Hepatocyte (in vitro differentiated cells): ENCODE data around the gene TESK1. TPM values are rescaled to one million over a fixed set of nuclear protein-coding genes. Genes with fewer than 3 reads are reported as not detected.

Experiments
- DNase-seq: peaks from one replicate; pipeline ENCODE4 v3.0.0-alpha.2; 2016; ENCODE audit warnings: low spot score
- H2AFZ ChIP-seq: fragments of 200-600 bp; sonication (generic); 2 replicates; pipeline ENCODE4 v1.6.0; 2016; ENCODE audit warnings: antibody characterized with exemption, mild to moderate bottlenecking
- H3K27ac ChIP-seq: fragments of 200-600 bp; sonication (generic); 2 replicates; pipeline ENCODE4 v1.5.1; 2016; ENCODE audit warnings: mild to moderate bottlenecking
- H3K27me3 ChIP-seq: fragments of 200-600 bp; sonication (generic); 2 replicates; pipeline ENCODE4 v1.6.1; 2016
- H3K36me3 ChIP-seq: fragments of 200-600 bp; sonication (generic); replicated peaks from 2 replicates; pipeline ENCODE4 v1.5.1; 2016; ENCODE audit warnings: low read depth; ENCODE audit not compliant: insufficient read depth
- H3K4me1 ChIP-seq: fragments of 200-600 bp; sonication (generic); 2 replicates; pipeline ENCODE4 v1.5.1; 2016; ENCODE audit warnings: mild to moderate bottlenecking, moderate library complexity; ENCODE audit not compliant: insufficient read depth
- H3K4me2 ChIP-seq: fragments of 200-600 bp; sonication (generic); 2 replicates; pipeline ENCODE4 v1.6.0; 2016
- H3K4me3 ChIP-seq: fragments of 200-600 bp; sonication (generic); 2 replicates; pipeline ENCODE4 v1.5.1; 2016; ENCODE audit warnings: mild to moderate bottlenecking
- H3K79me2 ChIP-seq: fragments of 200-600 bp; sonication (generic); 2 replicates; pipeline ENCODE4 v1.6.0; 2017; ENCODE audit warnings: mild to moderate bottlenecking
- H3K9me2 ChIP-seq: fragments of 200-600 bp; sonication (generic); replicated peaks from 2 replicates; pipeline ENCODE4 v1.6.0; 2017; ENCODE audit warnings: mild to moderate bottlenecking; ENCODE audit not compliant: insufficient read depth
- H3K9me3 ChIP-seq: fragments of 200-600 bp; sonication (generic); 2 replicates; pipeline ENCODE4 v1.5.1; 2016; ENCODE audit warnings: low read depth, mild to moderate bottlenecking
- H4K20me1 ChIP-seq: fragments of 200-600 bp; sonication (generic); 2 replicates; pipeline ENCODE4 v1.6.0; 2016; ENCODE audit warnings: mild to moderate bottlenecking; ENCODE audit not compliant: insufficient read depth, poor library complexity, severe bottlenecking
- CTCF ChIP-seq: fragments of 200-600 bp; sonication (generic); IDR thresholded peaks from 2 replicates; pipeline ENCODE4 v1.5.1; 2016; ENCODE audit warnings: antibody characterized with exemption, mild to moderate bottlenecking; ENCODE audit not compliant: poor library complexity
- EZH2 ChIP-seq: fragments of 200-600 bp; sonication (generic); IDR thresholded peaks from 2 replicates; pipeline ENCODE4 v1.6.1; 2016; ENCODE audit warnings: antibody characterized with exemption, mild to moderate bottlenecking, borderline replicate concordance
- EZH2phosphoT487 ChIP-seq: fragments of 200-600 bp; sonication (generic); IDR thresholded peaks from one replicate; pipeline ENCODE4 v1.6.1; 2018; ENCODE audit warnings: antibody characterized with exemption, mild to moderate bottlenecking, low read depth, moderate library complexity; ENCODE audit not compliant: unreplicated experiment, severe bottlenecking
- WGBS: methylation state at CpG from one replicate; pipeline ENCODE4 v1.1.6; 2016; ENCODE audit warnings: low lambda C conversion rate; ENCODE audit errors: missing lambda C conversion rate; 5-methylcytosine and 5-hydroxymethylcytosine counted together
- polyA plus RNA-seq: library from polyadenylated mRNA; unstranded; fragments of >200 nt; fragmentation: Nextera tagmentation; extraction: Ambion mirVana; gene quantifications from 2 replicates; pipeline ENCODE4 v1.2.1, GENCODE V29; 2016
- total RNA-seq: library from RNA; depleted of rRNA; stranded (reverse); fragments of >200 nt; gene quantifications from 2 replicates; pipeline ENCODE4 v1.2.3, GENCODE V29; 2014

TESK1 gene
- total and polyA plus RNA-seq, 2 experiments from 2014 or later: 17.4 to 30.3 TPM

GRCh38 chr9:35563791-35564197 is 41.3 kb upstream of the TESK1 start:
- no peaks in the 10 kb centered on the region for H4K20me1 ChIP-seq
- no peaks in the 10 kb centered on the region for H3K9me2 ChIP-seq
- no peak overlapping the region for H3K27ac ChIP-seq
- peak; percentile 62 for DNase-seq
- H3K4me2 ChIP-seq: no peak overlapping the region
- TF ChIP-seq EZH2phosphoT487 (no peak), CTCF (no peak), EZH2 (no peak)
- no peaks in the 10 kb centered on the region for H3K27me3 ChIP-seq
- 39% methylated on average over 10 of the region's 14 CpGs for WGBS
- no peaks in the 10 kb centered on the region for H3K36me3 ChIP-seq
- H2AFZ ChIP-seq: no peak overlapping the region
- H3K4me1 ChIP-seq: no peaks in the 10 kb centered on the region
- no peaks in the 10 kb centered on the region for H3K9me3 ChIP-seq
- no peaks in the 10 kb centered on the region for H3K79me2 ChIP-seq
- no peak overlapping the region for H3K4me3 ChIP-seq

DNA sequence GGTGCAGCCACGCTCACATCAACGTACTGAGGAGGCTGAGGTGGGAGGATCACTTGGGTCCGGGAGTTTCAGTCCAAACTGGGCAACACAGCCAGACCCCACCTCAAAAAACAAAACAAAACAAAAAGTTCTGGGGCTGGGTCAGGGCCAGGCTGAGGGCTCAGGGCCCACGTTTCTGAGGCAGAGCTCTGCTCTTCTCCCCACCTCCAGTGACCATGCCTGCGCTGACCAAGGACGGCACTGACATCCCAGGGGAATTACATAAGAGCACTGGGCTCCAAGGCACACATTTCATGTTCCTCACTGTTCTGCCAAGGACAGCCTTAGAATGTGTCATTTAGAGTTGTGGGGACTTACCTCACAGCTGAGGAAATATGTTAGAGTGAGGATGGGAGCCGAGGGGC is 40.4 kb upstream of the TESK1 start:
- H3K79me2 ChIP-seq: no peaks in the 10 kb centered on the region
- no peaks in the 10 kb centered on the region for H3K36me3 ChIP-seq
- no peaks in the 10 kb centered on the region for H3K9me2 ChIP-seq
- no peaks in the 10 kb centered on the region for H4K20me1 ChIP-seq
- WGBS: 90% methylated on average over 7 of the region's 7 CpGs
- no peak for DNase-seq
- no peaks in the 10 kb centered on the region for H3K27me3 ChIP-seq
- H3K27ac ChIP-seq: no peak overlapping the region
- no peak overlapping the region for H3K4me2 ChIP-seq
- no peak overlapping the region for H3K4me3 ChIP-seq
- no peak overlapping the region for H2AFZ ChIP-seq
- no peak for TF ChIP-seq EZH2
- no peak for TF ChIP-seq EZH2phosphoT487
- TF ChIP-seq CTCF: no peak
- no peaks in the 10 kb centered on the region for H3K9me3 ChIP-seq
- H3K4me1 ChIP-seq: no peaks in the 10 kb centered on the region

GRCh38 chr9:35566417-35566816 is 38.6 kb upstream of the TESK1 start:
- Histone ChIP-seq H3K4me1 (no peaks in the 10 kb centered on the region), H3K27me3 (no peaks in the 10 kb centered on the region), H3K79me2 (no peaks in the 10 kb centered on the region), H3K4me2 (no peak overlapping the region), H4K20me1 (no peaks in the 10 kb centered on the region), H3K9me2 (no peaks in the 10 kb centered on the region), H3K9me3 (no peaks in the 10 kb centered on the region), H3K36me3 (no peaks in the 10 kb centered on the region), H3K4me3 (no peak overlapping the region), H2AFZ (no peak overlapping the region), H3K27ac (no peak overlapping the region)
- WGBS: 86% methylated on average over 2 of the region's 2 CpGs
- DNase-seq: no peak
- TF ChIP-seq EZH2phosphoT487: no peak
- TF ChIP-seq CTCF: no peak
- no peak for TF ChIP-seq EZH2

DNA sequence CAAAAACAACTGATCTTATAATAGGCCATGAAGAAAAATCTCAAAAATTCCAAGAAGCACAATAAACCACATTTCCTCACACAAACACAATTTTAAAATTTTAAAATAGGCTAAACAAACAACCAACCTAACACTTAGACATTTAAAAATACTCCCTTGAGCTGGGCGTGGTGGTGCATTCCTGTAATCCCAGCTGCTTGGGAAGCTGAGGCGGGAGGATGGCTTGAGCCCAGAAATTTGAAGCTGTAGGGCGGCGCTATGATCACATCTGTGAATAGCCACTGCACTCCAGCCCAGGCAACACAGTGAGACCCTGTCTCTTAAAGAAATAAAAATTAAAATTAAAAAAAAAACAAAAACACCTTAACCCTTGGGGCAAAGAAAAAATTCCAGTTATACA is 36.9 kb upstream of the TESK1 start:
- Histone ChIP-seq H3K79me2 (no peaks in the 10 kb centered on the region), H3K4me2 (no peak overlapping the region), H2AFZ (no peak overlapping the region), H4K20me1 (no peaks in the 10 kb centered on the region), H3K36me3 (no peaks in the 10 kb centered on the region), H3K9me2 (no peaks in the 10 kb centered on the region), H3K27ac (no peak overlapping the region), H3K4me1 (no peaks in the 10 kb centered on the region), H3K27me3 (no peaks in the 10 kb centered on the region), H3K4me3 (no peak overlapping the region), H3K9me3 (no peaks in the 10 kb centered on the region)
- TF ChIP-seq EZH2 (no peak), EZH2phosphoT487 (no peak), CTCF (no peak)
- 93% methylated on average over 4 of the region's 4 CpGs for WGBS
- no peak for DNase-seq
